ENCODE results near the gene UCN.

DNA sequence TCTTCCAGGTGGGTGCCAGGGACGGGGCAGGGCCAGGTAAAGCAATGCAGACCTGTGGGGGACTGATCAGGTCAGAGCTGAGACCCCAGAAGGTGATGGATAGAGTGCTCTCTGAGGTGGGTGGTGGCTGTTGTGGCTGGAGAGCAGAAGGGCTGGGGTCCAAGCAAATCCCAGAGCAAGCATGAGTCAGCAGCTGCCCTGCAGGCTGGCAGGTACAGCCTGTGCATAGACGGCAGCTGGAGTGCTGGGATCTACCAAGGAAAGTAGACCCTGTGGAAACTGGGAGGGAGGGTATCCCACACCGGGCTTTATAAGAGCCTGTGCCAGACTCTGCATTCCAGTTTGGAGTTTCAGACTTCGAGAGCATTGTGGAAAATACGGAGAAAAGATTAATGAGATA lies 25.4 kb downstream of the UCN start:
- TF ChIP-seq, protein P1, sequence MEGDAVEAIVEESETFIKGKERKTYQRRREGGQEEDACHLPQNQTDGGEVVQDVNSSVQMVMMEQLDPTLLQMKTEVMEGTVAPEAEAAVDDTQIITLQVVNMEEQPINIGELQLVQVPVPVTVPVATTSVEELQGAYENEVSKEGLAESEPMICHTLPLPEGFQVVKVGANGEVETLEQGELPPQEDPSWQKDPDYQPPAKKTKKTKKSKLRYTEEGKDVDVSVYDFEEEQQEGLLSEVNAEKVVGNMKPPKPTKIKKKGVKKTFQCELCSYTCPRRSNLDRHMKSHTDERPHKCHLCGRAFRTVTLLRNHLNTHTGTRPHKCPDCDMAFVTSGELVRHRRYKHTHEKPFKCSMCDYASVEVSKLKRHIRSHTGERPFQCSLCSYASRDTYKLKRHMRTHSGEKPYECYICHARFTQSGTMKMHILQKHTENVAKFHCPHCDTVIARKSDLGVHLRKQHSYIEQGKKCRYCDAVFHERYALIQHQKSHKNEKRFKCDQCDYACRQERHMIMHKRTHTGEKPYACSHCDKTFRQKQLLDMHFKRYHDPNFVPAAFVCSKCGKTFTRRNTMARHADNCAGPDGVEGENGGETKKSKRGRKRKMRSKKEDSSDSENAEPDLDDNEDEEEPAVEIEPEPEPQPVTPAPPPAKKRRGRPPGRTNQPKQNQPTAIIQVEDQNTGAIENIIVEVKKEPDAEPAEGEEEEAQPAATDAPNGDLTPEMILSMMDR (IDR thresholded peaks at IDR 0.05 in 8 of 11, conservative IDR thresholded peaks at IDR 0.05 in 3 of 11), result no peak
- TF ChIP-seq POLR2A (IDR thresholded peaks at IDR 0.05) (no peak), POLR2AphosphoS5 (IDR thresholded peaks at IDR 0.05) (no peak)

All from spleen (tissue), 7 donors.